ENCODE data around the gene CYP2A6.

- TF ChIP-seq POLR2A (IDR thresholded peaks at IDR 0.05) (no peak), CTCF (IDR thresholded peaks at IDR 0.05 in 8 of 11, conservative IDR thresholded peaks at IDR 0.05 in 3 of 11) (no peak), POLR2AphosphoS5 (IDR thresholded peaks at IDR 0.05) (peak; percentile 65 to 82 (median 73))
Observed at GRCh38 chr19:40803857-40804782, 46.1 kb downstream of the CYP2A6 start.
